Left ventricle myocardium inferior (tissue), 1 donor: ENCODE results near the gene LRRC15. TPM values are rescaled to one million over a fixed set of nuclear protein-coding genes. Genes with fewer than 3 reads are reported as not detected.

Source experiments
- DNase-seq: peaks from one replicate; pipeline ENCODE4 v3.0.0-alpha.2; 2020
- H3K27ac ChIP-seq: fragments of 200-600 bp; replicated peaks from 2 replicates; pipeline ENCODE4 v1.8.0; 2021
- H3K27me3 ChIP-seq: fragments of 200-600 bp; 2 replicates; pipeline ENCODE4 v1.8.0; 2021; ENCODE audit warnings: low read depth
- H3K36me3 ChIP-seq: fragments of 200-600 bp; 2 replicates; pipeline ENCODE4 v1.8.0; 2021
- H3K4me1 ChIP-seq: fragments of 200-600 bp; 2 replicates; pipeline ENCODE4 v1.8.0; 2021
- H3K4me3 ChIP-seq: fragments of 200-600 bp; 2 replicates; pipeline ENCODE4 v1.8.0; 2021; ENCODE audit warnings: mild to moderate bottlenecking, moderate library complexity
- H3K9me3 ChIP-seq: fragments of 200-600 bp; replicated peaks from 2 replicates; pipeline ENCODE4 v1.8.0; 2021
- CTCF ChIP-seq: fragments of 200-600 bp; IDR thresholded peaks from 2 replicates; pipeline ENCODE4 v1.8.0; 2021; ENCODE audit warnings: antibody characterized with exemption, mild to moderate bottlenecking, borderline replicate concordance
- intact Hi-C: fragments of 100-400 bp; cut with micrococcal nuclease; formaldehyde crosslinking; loops from one replicate; pipeline ENCODE4 v1.11.0; 2022
- total RNA-seq: library from RNA; stranded (reverse); fragmentation: NEBNext Ultra II Directional; extraction: Animal tissue kit (Norgen Biotek cat#: 25700); gene quantifications from one replicate; pipeline ENCODE4 v1.2.1, GENCODE V29; 2021
- donor health status: DM: no; HTN: yes; CAD: no; lungs with severe emphysema.

Gene LRRC15
- total RNA-seq, 1 donor from 2014 or later = 0.14 TPM

GRCh38 chr3:194330160-194330559 lies 39.4 kb downstream of the LRRC15 start:
- H3K27ac ChIP-seq = peak overlapping the region; percentile 43
- intact Hi-C loops = loop anchor here (10.0 kb wide), 1 partner anchor 75 kb away; no protein-coding TSS in a partner anchor
- no peak for DNase-seq
- H3K4me3 ChIP-seq = no peak overlapping the region
- no peaks in the 10 kb centered on the region for H3K36me3 ChIP-seq
- H3K9me3 ChIP-seq = no peaks in the 10 kb centered on the region
- peaks cover 32% of the 10 kb centered on the region for H3K4me1 ChIP-seq
- peaks cover 80% of the 10 kb centered on the region for H3K27me3 ChIP-seq
- no peak for TF ChIP-seq CTCF

GRCh38 chr3:194329583-194329965 lies 40.0 kb downstream of the LRRC15 start:
- Histone ChIP-seq H3K27me3 (peaks cover 74% of the 10 kb centered on the region), H3K9me3 (no peaks in the 10 kb centered on the region), H3K4me3 (no peak overlapping the region), H3K27ac (no peak overlapping the region), H3K36me3 (no peaks in the 10 kb centered on the region), H3K4me1 (peaks cover 32% of the 10 kb centered on the region)
- TF ChIP-seq CTCF = no peak
- DNase-seq = no peak
- intact Hi-C loops = no loop called here

- peaks cover 69% of the 10 kb centered on the region for H3K27me3 ChIP-seq
- intact Hi-C loops = no loop called here
- peaks cover 35% of the 10 kb centered on the region for H3K4me1 ChIP-seq
- H3K9me3 ChIP-seq = no peaks in the 10 kb centered on the region
- H3K27ac ChIP-seq = no peak overlapping the region
- no peaks in the 10 kb centered on the region for H3K36me3 ChIP-seq
- DNase-seq = no peak
- no peak overlapping the region for H3K4me3 ChIP-seq
- TF ChIP-seq CTCF = no peak
These were observed 40.5 kb downstream of the LRRC15 start for GRCh38 chr3:194328942-194329582.

GRCh38 chr3:194328053-194328657 lies 41.4 kb downstream of the LRRC15 start:
- Histone ChIP-seq H3K4me1 (peaks cover 34% of the 10 kb centered on the region), H3K36me3 (no peaks in the 10 kb centered on the region)

More at GRCh38 chr3:194328053-194328657, 41.4 kb downstream of the LRRC15 start:
- intact Hi-C loops = no loop called here
- Histone ChIP-seq H3K9me3 (no peaks in the 10 kb centered on the region), H3K27ac (no peak overlapping the region), H3K4me3 (no peak overlapping the region), H3K27me3 (peaks cover 60% of the 10 kb centered on the region)
- no peak for TF ChIP-seq CTCF
- no peak for DNase-seq
